Measurements from ENCODE around the gene OR5B21.

Gene OR5B21

GRCh38 chr11:58511636-58512035, 3.7 kb upstream of the OR5B21 start:
- TF ChIP-seq, protein P1, sequence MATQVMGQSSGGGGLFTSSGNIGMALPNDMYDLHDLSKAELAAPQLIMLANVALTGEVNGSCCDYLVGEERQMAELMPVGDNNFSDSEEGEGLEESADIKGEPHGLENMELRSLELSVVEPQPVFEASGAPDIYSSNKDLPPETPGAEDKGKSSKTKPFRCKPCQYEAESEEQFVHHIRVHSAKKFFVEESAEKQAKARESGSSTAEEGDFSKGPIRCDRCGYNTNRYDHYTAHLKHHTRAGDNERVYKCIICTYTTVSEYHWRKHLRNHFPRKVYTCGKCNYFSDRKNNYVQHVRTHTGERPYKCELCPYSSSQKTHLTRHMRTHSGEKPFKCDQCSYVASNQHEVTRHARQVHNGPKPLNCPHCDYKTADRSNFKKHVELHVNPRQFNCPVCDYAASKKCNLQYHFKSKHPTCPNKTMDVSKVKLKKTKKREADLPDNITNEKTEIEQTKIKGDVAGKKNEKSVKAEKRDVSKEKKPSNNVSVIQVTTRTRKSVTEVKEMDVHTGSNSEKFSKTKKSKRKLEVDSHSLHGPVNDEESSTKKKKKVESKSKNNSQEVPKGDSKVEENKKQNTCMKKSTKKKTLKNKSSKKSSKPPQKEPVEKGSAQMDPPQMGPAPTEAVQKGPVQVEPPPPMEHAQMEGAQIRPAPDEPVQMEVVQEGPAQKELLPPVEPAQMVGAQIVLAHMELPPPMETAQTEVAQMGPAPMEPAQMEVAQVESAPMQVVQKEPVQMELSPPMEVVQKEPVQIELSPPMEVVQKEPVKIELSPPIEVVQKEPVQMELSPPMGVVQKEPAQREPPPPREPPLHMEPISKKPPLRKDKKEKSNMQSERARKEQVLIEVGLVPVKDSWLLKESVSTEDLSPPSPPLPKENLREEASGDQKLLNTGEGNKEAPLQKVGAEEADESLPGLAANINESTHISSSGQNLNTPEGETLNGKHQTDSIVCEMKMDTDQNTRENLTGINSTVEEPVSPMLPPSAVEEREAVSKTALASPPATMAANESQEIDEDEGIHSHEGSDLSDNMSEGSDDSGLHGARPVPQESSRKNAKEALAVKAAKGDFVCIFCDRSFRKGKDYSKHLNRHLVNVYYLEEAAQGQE (IDR thresholded peaks at IDR 0.05; ENCODE audit: insufficient read depth in 1 of 2, low read depth in 2 of 2, low read length in 2 of 2), result no peak
- no peak for TF ChIP-seq POLR2AphosphoS5 (IDR thresholded peaks at IDR 0.05; ENCODE audit: low read depth, low read length)
- no peak for TF ChIP-seq TAF1 (IDR thresholded peaks at IDR 0.05; ENCODE audit: borderline replicate concordance, insufficient read depth, low read length)
- no peak for TF ChIP-seq FOXP2 (optimal IDR thresholded peaks at IDR 0.05; ENCODE audit: borderline replicate concordance, extremely low read depth, extremely low read length, insufficient read depth)
- no peak for TF ChIP-seq SIN3A (IDR thresholded peaks at IDR 0.05; ENCODE audit: borderline replicate concordance, insufficient read depth, low read length)

- TF ChIP-seq TAF1 (IDR thresholded peaks at IDR 0.05; ENCODE audit: borderline replicate concordance, insufficient read depth, low read length) (no peak), POLR2AphosphoS5 (IDR thresholded peaks at IDR 0.05; ENCODE audit: low read depth, low read length) (no peak), SIN3A (IDR thresholded peaks at IDR 0.05; ENCODE audit: borderline replicate concordance, insufficient read depth, low read length) (no peak), FOXP2 (optimal IDR thresholded peaks at IDR 0.05; ENCODE audit: borderline replicate concordance, extremely low read depth, extremely low read length, insufficient read depth) (no peak)
- TF ChIP-seq, protein P1 (IDR thresholded peaks at IDR 0.05; ENCODE audit: insufficient read depth in 1 of 2, low read depth in 2 of 2, low read length in 2 of 2), result no peak
Measured at GRCh38 chr11:58509748-58510147, 1.8 kb upstream of the OR5B21 start.

- TF ChIP-seq TAF1 (IDR thresholded peaks at IDR 0.05; ENCODE audit: borderline replicate concordance, insufficient read depth, low read length), result no peak
- TF ChIP-seq, protein P1 (IDR thresholded peaks at IDR 0.05; ENCODE audit: insufficient read depth in 1 of 2, low read depth in 2 of 2, low read length in 2 of 2), result no peak
- TF ChIP-seq SIN3A (IDR thresholded peaks at IDR 0.05; ENCODE audit: borderline replicate concordance, insufficient read depth, low read length), result no peak
- no peak for TF ChIP-seq FOXP2 (optimal IDR thresholded peaks at IDR 0.05; ENCODE audit: borderline replicate concordance, extremely low read depth, extremely low read length, insufficient read depth)
- no peak for TF ChIP-seq POLR2AphosphoS5 (IDR thresholded peaks at IDR 0.05; ENCODE audit: low read depth, low read length)
Measured at GRCh38 chr11:58508814-58509213, 909 bp upstream of the OR5B21 start.

GRCh38 chr11:58507355-58507754, 550 bp downstream of the OR5B21 start:
- TF ChIP-seq, protein P1 (IDR thresholded peaks at IDR 0.05; ENCODE audit: insufficient read depth in 1 of 2, low read depth in 2 of 2, low read length in 2 of 2), result no peak
- TF ChIP-seq TAF1 (IDR thresholded peaks at IDR 0.05; ENCODE audit: borderline replicate concordance, insufficient read depth, low read length) (no peak), SIN3A (IDR thresholded peaks at IDR 0.05; ENCODE audit: borderline replicate concordance, insufficient read depth, low read length) (no peak), POLR2AphosphoS5 (IDR thresholded peaks at IDR 0.05; ENCODE audit: low read depth, low read length) (no peak), FOXP2 (optimal IDR thresholded peaks at IDR 0.05; ENCODE audit: borderline replicate concordance, extremely low read depth, extremely low read length, insufficient read depth) (no peak)

- TF ChIP-seq, protein P1 (IDR thresholded peaks at IDR 0.05; ENCODE audit: insufficient read depth in 1 of 2, low read depth in 2 of 2, low read length in 2 of 2), result no peak
- no peak for TF ChIP-seq SIN3A (IDR thresholded peaks at IDR 0.05; ENCODE audit: borderline replicate concordance, insufficient read depth, low read length)
- TF ChIP-seq FOXP2 (optimal IDR thresholded peaks at IDR 0.05; ENCODE audit: borderline replicate concordance, extremely low read depth, extremely low read length, insufficient read depth), result no peak
- no peak for TF ChIP-seq TAF1 (IDR thresholded peaks at IDR 0.05; ENCODE audit: borderline replicate concordance, insufficient read depth, low read length)
- no peak for TF ChIP-seq POLR2AphosphoS5 (IDR thresholded peaks at IDR 0.05; ENCODE audit: low read depth, low read length)
Measured at GRCh38 chr11:58506935-58507334, 970 bp downstream of the OR5B21 start.
